HG02642 (cell line): ENCODE data around the gene DPP6.
"Not testable (repeated sequence)": the region's sequence is repeated elsewhere in the genome, so short reads cannot be mapped to it uniquely, and the experiment has no call there.

ENCODE experiments used
- ATAC-seq: cut with Tn5 transposase; IDR thresholded peaks from one replicate; pipeline ENCODE4 v1.9.1; 2021; ENCODE audit warnings: mild to moderate bottlenecking; ENCODE audit not compliant: unreplicated experiment, poor library complexity

The DPP6 gene

DNA sequence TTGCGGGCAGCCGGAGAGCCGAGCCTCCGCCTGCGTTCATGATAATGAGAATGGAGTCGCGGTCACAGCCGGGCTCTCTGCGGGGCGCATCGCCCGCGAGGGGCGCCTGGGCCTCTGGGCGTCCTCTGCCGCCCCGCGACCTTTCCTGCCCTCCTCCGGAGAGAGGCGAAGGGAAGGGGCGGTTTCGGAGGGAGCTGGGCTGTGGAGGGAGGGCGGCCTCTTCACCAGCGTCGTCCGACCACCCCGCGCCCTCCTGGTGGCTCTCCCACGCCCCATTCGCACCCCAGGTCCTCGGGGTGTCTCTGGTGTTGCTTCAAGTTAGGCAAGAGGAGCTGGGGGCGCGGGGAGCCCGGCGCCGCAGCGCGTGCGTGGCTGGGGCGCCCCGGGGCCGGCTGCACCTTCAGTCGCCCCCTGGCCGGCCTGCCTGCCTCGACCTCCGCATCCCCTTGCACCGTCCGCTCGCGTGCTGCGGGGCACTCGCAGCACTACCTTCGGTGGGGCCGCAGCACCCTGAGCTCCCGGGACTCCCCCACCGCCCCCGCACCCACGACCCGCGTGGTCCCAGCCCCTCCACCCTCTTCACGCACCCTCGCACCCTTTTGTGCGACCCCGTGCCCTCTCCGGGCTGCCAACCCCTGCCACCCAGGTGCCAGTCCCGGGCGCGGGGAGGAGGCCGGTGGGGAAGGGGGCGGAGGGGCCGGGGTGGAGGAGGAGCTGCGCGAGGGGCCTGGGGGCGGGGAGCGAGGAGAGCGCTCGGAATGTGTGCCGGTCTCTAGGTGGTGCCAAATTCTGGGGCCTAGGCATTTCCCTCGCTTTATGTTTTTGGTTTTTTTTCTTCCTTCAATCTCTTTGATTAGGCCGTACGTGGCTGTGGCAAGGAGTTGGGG is at the start of gene DPP6:
TSS of gene DPP6 (plus strand) at position 756 of the 887 bp plus-strand sequence.
- not testable (repeated sequence) for ATAC-seq

DNA sequence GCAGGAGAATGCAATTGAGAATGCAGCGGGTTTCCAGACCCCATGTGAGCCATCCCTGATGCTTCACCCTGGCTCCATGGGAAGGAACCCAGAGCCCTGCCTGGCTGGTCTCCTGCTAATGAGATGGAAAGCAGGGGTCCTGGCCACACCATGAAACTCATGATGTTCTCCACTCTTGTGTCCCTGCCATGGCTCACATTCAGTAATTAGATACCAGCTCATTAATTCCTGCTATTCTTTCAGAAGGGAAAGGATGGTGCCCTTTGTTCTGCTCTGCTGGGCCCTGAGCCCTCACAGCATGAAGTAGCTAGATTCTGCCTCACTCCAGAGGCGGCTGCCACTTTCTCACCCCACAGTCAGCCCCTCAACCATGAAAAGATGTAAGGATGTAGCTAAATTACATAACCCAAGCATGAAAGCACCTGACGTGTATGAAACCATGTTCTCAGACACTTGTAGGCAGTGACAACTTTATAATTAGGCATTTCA is 42.7 kb upstream of the DPP6 start:
- ATAC-seq = not testable (repeated sequence)

DNA sequence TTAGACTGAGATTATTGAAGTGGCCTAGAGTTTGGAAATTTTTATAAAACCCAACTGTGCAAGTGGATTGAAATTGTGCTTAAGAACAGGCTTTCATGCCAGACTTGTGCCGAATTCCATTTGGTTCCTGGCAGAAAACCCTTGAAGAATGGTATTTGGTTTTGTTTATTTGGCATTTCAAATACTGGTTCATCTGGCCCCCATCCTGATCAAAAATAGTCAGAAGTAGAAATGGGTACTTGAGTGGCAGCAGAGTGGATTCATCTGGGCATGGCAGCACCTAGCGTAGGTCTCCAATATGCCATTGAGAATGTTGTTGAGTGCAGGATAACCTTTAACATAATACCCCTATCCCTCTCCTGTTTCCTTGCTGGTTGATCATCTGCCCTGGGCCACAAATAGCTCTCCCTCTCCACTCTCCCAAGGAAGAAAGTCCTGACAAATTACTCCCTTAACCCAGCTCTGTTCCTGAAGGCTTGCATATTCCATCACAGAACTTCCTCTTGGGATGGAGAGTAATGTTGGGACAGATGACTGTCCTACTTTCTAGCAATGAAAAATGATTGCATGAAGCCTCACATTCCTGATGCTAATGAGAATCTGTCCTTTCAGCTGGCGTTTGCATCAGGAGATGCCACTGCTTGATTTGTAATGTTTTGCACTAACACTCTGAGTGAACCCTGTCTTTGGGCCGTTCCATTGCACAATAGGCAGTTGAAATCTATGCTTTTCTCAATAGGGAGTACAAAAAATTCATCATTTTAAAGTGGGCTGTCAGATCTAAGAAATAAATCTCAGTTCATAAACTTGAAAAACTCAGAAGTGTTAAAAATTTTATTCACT is 41.3 kb upstream of the DPP6 start:
- not testable (repeated sequence) for ATAC-seq

DNA sequence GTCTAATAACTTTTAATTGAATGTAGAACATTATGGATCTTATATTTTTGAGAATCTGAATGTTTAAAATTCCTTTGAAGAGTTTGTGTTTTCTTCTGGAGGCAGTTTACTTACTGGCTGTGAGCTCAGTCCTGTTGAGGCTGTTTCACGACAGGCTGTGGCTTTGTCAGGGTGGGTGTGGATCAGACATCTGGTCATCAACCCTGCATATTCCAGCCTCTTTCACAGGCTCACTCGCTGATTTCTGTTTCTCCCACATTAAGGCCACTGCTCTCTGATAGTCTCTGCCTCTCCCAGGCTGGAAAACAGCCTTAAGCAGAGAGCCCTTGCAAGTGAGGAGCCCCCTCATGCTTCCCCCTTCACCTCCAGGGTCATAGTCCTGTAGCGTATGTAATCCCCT is 39.4 kb upstream of the DPP6 start:
- not testable (repeated sequence) for ATAC-seq

DNA sequence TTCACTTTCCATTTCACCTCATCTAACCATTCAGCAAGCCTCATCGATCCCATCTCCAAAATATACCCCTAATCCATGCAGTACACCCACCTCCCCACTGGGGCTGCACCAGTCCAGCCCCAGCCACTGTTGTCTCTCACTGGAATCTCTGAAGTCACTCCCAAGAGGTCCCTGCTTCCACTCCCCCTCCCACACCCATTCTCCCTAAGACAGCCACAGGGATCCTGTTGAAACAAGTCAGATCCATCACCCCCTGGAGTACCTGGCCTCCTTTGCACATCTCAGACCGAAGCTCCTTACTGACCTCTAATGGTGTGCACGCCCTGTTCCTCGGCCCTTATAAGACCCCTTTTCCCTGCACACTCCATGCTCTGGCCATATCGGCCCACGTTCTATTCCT is 36.6 kb upstream of the DPP6 start:
- not testable (repeated sequence) for ATAC-seq

DNA sequence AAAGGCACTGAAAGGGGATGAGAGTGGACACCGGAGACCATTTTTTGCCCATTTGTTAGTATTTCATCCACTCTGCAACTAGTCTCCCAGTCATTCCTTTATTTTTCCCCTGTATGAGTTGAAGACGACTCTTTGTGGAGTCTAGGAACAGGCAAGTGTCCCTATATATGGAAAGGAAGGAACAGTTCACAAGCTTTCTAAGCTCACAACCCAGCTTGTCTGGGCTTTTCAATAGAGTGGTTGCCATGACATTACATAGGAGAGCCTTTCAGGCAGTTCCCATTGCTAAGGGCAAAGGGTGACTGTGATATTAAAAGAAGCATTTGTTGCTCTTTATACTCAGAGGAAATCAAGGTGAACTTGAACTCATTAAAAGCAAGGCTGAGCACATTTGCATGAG is 33.8 kb upstream of the DPP6 start:
- ATAC-seq = not testable (repeated sequence)

DNA sequence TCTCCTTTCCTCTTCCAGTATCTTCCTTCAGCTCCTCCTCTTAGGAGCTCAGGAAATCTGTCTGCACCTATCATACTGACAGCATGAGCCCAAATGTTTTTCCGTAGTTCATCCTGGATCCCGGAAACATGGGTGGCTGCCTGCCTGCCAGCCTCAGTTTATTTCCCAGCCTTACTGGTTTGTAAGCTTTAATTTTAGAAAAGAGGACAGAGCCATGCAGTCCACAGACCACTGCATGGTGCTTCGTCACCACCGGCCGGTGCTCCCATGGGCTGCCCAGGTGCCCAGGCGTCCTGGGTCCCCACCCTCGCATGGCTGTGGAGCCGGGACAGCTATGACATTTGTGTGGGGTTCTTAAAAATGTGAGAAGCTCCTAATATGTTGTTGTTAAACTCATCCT is 24.4 kb upstream of the DPP6 start:
- not testable (repeated sequence) for ATAC-seq

DNA sequence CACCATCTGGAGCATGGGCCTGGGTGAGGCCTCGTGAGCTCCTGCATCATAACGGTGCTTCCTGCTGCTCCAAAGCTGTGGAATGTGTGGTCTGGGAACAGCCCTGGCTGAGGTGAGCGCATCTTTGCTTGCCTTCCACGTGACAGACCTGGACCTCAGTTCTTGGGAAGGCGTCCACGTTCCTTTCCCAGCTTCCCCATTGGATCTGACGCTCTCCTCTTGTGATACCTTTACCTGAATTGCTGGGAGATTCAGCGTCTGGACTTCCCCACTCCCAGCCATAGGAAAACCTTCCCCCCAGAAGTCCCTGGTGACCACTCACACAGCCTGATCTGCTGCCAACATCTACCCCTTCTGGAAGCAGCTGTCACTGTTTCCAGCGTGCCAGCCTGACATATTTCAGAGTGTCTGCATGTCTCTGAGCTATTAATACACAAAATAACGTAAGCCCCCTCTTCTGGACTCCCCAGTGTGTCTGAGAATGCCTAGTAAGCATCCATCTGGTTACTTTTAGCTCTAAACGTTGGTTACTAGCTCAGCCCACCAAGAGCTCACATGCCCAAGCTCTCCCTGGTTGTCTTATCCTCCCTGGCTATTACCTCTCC is 21.6 kb upstream of the DPP6 start:
- not testable (repeated sequence) for ATAC-seq

DNA sequence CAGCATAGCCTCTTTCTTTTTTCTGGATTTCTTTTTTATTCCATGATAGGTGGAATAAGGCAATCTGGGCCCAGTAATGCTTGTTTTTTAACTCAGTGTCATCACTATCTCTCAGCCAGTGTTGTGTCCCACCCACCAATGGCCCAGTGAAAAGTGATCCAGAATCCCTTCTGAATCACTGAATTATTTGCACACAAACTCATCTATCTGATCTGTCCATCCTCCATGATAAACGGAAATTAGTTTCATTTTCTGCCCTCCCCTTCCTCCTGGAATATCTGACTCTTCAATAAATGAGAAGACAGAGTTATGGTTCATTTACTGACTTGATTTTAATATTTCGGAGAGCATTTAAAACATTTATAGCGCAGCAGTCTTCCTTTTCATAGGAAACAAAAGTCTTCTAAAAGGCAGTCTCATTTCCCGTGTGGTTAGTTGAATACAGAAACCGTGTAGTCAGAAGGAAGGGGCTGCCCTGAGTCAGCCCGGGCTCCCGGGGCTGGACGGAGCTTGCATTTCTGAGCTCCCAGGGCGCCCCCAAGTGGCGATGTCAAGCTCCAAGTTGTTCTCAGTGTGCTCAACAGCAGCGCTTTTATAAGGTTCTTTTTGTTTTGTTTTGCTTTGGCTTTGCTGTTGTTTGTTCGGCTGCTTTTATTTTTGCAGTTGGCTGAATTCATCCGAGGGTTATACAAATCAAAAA is 12.6 kb upstream of the DPP6 start:
- ATAC-seq = peak; percentile 93

DNA sequence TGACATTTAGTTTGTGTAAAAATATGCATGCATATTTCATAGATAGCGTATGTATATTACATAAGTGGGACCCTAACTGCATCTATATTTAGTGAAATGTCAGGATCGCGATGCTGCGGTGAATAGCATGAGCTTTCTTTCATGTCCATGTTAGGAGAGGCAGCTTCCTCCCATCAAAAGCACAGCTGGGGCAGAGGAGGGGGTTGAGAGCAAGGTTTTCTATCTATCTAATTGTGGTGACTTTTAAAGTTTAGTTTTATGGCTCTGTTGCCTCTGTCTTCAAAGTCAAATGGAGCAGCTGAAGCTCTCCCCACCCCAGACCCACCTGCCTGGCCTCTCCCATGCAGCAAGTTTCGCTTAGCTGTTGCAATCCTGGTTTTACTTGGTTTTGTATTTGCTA is 1.8 kb upstream of the DPP6 start:
- ATAC-seq = not testable (repeated sequence)

DNA sequence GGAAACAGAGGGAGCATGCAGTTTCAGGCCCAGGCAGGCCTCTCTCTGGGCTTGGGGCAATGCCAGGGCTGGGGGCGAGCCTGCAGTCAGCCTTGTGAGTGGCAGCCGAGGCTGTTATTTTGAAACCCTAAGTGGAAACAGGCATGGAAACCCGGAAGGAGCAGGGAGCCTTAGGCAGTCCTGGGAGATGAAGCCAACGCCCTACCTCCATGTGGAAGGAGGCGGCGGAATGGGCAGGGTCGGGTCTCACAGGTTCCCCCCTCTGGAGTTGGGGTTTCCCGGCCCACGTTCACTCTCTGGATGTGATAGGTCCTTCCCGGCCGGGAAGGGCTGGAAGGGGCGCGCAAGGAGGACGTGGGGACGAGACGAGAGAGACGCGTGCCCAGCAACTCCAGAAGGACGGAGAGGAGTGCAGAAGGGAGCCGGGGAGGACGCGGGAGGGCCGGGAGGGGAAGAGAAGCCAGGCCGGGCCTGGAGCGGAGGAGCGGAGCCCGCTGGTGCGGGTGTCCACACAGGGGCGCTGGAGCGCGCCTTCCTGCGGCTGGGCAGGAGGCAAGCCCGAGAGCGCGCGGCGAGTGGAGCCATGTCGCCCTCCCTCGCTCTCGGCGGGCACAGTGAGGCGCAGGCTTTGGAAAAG is 1.1 kb upstream of the DPP6 start:
- ATAC-seq = not testable (repeated sequence)

DNA sequence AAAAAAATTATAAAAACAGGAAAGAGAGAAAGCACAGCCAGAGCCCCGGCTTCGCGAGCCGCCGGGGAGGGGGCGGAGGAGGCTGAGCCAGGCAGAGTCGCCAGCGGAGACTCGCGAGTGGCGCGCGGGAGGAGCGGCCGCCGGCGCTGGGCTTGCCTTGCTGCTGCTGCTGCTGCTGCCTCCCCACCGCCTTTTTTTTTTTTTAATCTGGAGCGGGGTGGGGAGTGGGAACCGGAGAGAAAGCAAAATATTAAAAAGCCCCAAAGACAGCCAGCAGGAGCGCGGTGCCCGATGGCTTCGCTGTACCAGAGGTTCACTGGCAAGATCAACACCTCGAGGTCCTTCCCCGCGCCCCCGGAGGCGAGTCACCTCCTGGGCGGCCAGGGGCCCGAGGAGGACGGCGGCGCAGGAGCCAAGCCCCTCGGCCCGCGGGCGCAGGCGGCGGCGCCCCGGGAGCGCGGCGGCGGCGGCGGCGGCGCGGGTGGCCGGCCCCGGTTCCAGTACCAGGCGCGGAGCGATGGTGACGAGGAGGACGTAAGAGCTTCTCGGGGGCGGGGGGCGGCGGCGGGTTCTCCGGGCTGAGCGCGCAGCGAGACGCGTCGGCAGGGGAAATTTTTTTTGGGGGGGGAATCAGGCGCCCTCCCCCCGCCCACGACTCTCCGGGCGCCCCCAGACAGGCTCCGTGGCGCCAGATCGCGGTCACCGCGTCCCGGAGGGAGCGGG is 493 bp downstream of the DPP6 start:
- ATAC-seq = not testable (repeated sequence)

DNA sequence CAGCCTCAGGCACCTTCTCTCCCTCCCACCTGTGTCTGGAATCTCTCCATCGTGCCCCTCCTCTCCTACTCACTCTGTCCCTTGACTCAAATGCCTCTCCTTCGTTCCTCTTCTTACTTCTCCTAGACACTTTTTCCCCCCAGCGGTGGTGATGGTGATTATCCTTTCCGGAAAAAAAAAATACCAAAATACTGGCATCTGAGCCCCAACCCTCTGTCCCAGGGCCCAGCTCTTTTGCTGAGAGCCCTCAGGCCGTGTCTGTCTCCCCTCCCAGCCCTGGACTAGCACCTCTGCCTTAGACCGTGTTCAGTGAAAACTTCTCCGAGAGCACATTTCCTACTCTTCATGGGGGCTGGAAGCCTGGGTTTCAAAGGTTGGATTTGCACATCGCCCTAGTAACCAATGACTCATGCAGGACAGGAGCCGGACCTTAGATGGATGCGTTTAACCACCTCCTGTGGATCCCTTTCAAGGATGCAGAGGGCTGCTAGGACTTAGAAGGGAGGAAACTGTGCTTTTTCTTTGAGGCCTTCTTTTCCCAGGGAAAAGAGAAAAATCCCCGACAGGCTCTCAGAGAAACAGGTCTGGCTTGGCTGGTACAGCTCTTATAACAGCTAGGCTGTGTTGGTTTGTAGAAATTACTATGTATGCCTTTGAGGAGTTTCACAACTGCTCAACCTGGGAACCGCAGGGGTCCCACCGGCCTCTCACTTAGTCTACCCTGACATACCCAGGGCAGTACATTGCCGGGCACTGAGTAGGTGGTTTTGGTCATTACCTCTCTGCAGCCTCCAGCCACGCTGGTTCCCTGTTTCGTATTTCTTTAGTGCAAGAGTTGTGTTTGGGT is 1.5 kb downstream of the DPP6 start:
- ATAC-seq = not testable (repeated sequence)

DNA sequence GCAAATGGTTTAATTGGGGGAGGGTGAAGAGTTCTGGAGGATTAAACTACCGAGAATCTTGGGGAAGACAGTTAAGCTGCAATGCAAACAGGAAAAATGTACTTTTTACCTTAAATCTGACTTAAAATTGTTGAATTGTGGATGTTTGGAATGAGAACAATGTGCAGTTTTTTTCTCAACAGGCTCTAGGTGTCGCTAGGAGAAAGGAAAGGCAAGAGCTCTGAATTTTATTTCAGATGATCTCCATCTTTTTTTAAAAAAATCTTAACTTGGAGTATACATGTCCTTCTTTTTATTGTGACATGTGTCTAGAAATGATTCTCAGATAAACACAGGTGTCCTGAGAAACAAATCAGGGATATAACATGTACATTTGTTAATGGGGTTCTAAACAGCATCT is 2.5 kb downstream of the DPP6 start:
- ATAC-seq = not testable (repeated sequence)

DNA sequence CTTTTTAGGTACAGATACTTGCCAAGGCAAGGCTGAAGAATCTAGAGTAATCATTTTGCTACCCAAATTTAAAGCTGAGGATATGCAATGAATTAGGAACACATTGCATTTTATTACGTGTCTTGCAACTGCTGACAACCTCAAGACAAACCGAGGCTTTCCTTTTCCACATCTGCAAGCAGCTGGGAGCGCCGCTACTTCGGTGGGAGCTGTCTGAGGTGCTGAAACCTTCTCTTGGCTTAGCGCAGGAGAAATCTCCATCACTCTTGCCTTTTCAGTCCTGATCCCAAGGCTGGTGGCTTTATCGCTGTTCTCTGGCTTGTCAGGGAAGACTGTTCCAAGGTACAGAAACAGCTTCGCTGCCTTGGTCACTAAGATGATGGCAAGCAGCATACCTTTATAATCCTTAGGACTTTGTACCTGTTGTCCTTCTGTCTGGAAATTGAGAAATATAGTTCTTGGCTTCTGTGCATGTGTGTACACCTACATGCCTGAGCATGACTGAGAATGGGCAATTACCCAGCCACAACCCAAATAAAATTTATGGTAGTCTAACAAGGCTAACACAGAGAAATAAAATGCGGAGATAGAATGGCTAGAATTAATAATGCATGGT is 3.4 kb downstream of the DPP6 start:
- ATAC-seq = not testable (repeated sequence)

DNA sequence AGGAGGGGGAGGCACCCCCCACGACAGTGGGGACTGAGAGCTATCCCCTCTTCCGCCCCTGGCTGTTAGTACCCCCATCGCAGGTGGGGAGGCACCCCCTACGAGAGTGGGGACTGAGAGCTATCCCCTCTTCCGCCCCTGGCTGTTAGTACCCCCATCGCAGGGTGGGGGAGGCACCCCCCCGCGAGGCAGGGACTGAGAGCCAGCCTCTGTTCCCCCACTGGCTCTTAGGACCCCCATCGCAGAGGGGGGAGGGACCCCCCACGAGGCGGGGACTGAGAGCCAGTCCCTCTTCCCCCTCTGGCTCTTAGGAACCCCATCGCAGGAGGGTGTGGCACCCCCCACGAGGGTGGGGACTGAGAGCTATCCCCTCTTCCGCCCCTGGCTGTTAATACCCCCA is 6.6 kb downstream of the DPP6 start:
- ATAC-seq = not testable (repeated sequence)

DNA sequence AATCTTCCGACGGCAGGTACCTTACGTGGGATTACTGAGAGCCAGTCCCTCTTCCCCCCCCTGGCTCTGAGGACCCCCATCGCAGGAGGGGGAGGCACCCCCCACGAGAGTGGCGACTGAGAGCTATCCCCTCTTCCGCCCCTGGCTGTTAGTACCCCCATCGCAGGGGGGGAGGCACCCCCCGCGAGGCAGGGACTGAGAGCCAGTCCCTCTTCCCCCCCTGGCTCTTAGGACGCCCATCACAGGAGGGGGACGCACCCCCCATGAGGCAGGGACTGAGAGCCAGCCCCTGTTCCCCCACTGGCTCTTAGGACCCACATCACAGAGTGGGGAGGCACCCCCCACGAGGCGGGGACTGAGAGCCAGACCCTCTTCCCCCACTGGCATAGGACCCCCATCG is 8.4 kb downstream of the DPP6 start:
- not testable (repeated sequence) for ATAC-seq

DNA sequence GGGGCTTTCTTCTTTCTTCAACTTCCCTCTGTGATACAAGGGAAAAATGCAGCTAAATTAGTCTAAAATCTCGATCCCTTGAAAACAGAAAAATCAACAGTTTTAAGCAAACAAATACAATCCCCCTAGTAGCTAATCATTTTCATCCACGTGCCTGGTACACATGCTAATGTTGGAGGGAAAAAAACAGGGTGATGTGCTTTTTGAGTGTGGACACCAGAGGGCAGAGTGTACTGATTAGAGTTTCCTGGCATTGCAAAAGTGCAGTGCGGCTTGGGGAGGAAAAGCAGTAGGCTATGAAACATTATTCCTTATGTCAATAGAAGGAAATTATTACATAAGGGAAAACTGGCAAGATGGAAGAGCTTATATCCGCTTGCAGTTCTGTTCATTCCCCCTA is 19.6 kb downstream of the DPP6 start:
- not testable (repeated sequence) for ATAC-seq
